GM23338 (cell line): ENCODE results near the gene MYD88. TPM values are rescaled to one million over a fixed set of nuclear protein-coding genes. Genes with fewer than 3 reads are reported as not detected.

Experiments used
- ATAC-seq: fragments of 200-7000 bp; cut with Tn5 transposase; 3 replicates; pipeline ENCODE4 v1.9.1; 2020
- DNase-seq: peaks from one replicate; pipeline ENCODE4 v3.0.0-alpha.2; 2015; ENCODE audit warnings: low spot score
- H2AFZ ChIP-seq: fragments of 200-600 bp; sonication (generic); 2 replicates; pipeline ENCODE4 v1.8.0; 2016; ENCODE audit warnings: antibody characterized with exemption, mild to moderate bottlenecking, moderate library complexity
- H3F3A ChIP-seq: fragments of 200-600 bp; sonication (generic); replicated peaks from 2 replicates; pipeline ENCODE4 v1.8.0; 2017; ENCODE audit warnings: antibody characterized with exemption, mixed run types, low read depth
- H3K27ac ChIP-seq: fragments of 200-600 bp; sonication (generic); 2 replicates; pipeline ENCODE4 v1.6.1; 2016; ENCODE audit warnings: low read depth
- H3K27me3 ChIP-seq: fragments of 200-600 bp; sonication (generic); 2 replicates; pipeline ENCODE4 v1.8.0; 2016; ENCODE audit warnings: mild to moderate bottlenecking, mixed run types, moderate library complexity; ENCODE audit not compliant: insufficient read depth
- H3K36me3 ChIP-seq: fragments of 200-600 bp; sonication (generic); 2 replicates; pipeline ENCODE4 v1.8.0; 2016; ENCODE audit warnings: mild to moderate bottlenecking; ENCODE audit not compliant: insufficient read depth
- H3K4me1 ChIP-seq: fragments of 200-600 bp; sonication (generic); 2 replicates; pipeline ENCODE4 v1.8.0; 2016; ENCODE audit warnings: mild to moderate bottlenecking, moderate library complexity; ENCODE audit not compliant: insufficient read depth
- H3K4me2 ChIP-seq: fragments of 200-600 bp; sonication (generic); 2 replicates; pipeline ENCODE4 v1.7.1; 2017; ENCODE audit warnings: mixed run types
- H3K4me3 ChIP-seq: fragments of 200-600 bp; sonication (generic); 2 replicates; pipeline ENCODE4 v1.6.1; 2016; ENCODE audit warnings: mixed run types
- H3K79me2 ChIP-seq: fragments of 200-600 bp; sonication (generic); replicated peaks from 2 replicates; pipeline ENCODE4 v1.8.0; 2017; ENCODE audit warnings: mild to moderate bottlenecking; ENCODE audit not compliant: insufficient read depth
- H3K9me2 ChIP-seq: fragments of 200-600 bp; sonication (generic); 2 replicates; pipeline ENCODE4 v1.8.0; 2017; ENCODE audit not compliant: insufficient read depth
- H4K20me1 ChIP-seq: fragments of 200-600 bp; sonication (generic); replicated peaks from 2 replicates; pipeline ENCODE4 v1.8.0; 2017; ENCODE audit warnings: mild to moderate bottlenecking; ENCODE audit not compliant: insufficient read depth
- H3K27ac Mint-ChIP-seq: 2 replicates; pipeline ENCODE4 v1.8.0; 2020; ENCODE audit warnings: inconsistent platforms, mild to moderate bottlenecking, moderate library complexity, mixed read lengths
- H3K27me3 Mint-ChIP-seq: 3 replicates; pipeline ENCODE4 v1.8.0; 2022; ENCODE audit warnings: low read depth, mild to moderate bottlenecking, moderate library complexity, mixed read lengths, inconsistent platforms; ENCODE audit not compliant: insufficient read depth, poor library complexity
- H3K36me3 Mint-ChIP-seq: 3 replicates; pipeline ENCODE4 v1.8.0; 2021; ENCODE audit warnings: low read depth, mild to moderate bottlenecking, inconsistent platforms, moderate library complexity, mixed read lengths
- H3K4me1 Mint-ChIP-seq: 3 replicates; pipeline ENCODE4 v1.8.0; 2020; ENCODE audit warnings: mild to moderate bottlenecking, inconsistent platforms, mixed read lengths
- H3K4me3 Mint-ChIP-seq: 3 replicates; pipeline ENCODE4 v1.8.0; 2021; ENCODE audit warnings: moderate library complexity, mild to moderate bottlenecking, inconsistent platforms, mixed read lengths
- H3K9me3 Mint-ChIP-seq: 3 replicates; pipeline ENCODE4 v1.8.0; 2020; ENCODE audit warnings: moderate library complexity, mild to moderate bottlenecking, inconsistent platforms, mixed read lengths
- CREB1 ChIP-seq: fragments of 250-450 bp; sonication (Bioruptor Pico); IDR thresholded peaks from 2 replicates; pipeline ENCODE4 v1.5.0; 2020; ENCODE audit warnings: low read depth, mild to moderate bottlenecking, moderate library complexity
- EZH2 ChIP-seq: fragments of 200-600 bp; sonication (generic); IDR thresholded peaks from one replicate; pipeline ENCODE4 v1.8.0; 2017; ENCODE audit warnings: antibody characterized with exemption, mild to moderate bottlenecking, low read depth; ENCODE audit not compliant: unreplicated experiment
- EZH2phosphoT487 ChIP-seq: fragments of 200-600 bp; sonication (generic); IDR thresholded peaks from one replicate; pipeline ENCODE4 v1.8.1; 2018; ENCODE audit warnings: antibody characterized with exemption; ENCODE audit not compliant: unreplicated experiment
- JUNB ChIP-seq: IDR thresholded peaks from one replicate; pipeline ENCODE4 v1.6.1; 2016; ENCODE audit warnings: antibody characterized with exemption; ENCODE audit not compliant: unreplicated experiment
- REST ChIP-seq: IDR thresholded peaks from one replicate; pipeline ENCODE4 v1.6.1; 2018; ENCODE audit warnings: antibody characterized with exemption; ENCODE audit not compliant: unreplicated experiment
- STAT1 ChIP-seq: IDR thresholded peaks from one replicate; pipeline ENCODE4 v1.6.1; 2016; ENCODE audit warnings: antibody characterized with exemption; ENCODE audit not compliant: unreplicated experiment
- ZNF114 ChIP-seq: fragments of 250-450 bp; sonication (Bioruptor Pico); IDR thresholded peaks from 2 replicates; pipeline ENCODE4 v1.5.0; 2020; ENCODE audit warnings: mild to moderate bottlenecking, moderate library complexity
- polyA plus RNA-seq: library from polyadenylated mRNA; unstranded; fragments of >200 nt; fragmentation: Nextera tagmentation; extraction: Ambion mirVana; gene quantifications from 2 replicates; pipeline ENCODE4 v1.2.1, GENCODE V29; 2016
- total RNA-seq: library from RNA; depleted of rRNA; stranded (reverse); fragments of >200 nt; shearing (Covaris generic); gene quantifications from 2 replicates; pipeline ENCODE4 v1.2.3, GENCODE V29; 2014
- TF ChIP-seq, protein P1 (sequence below): fragments of 250-450 bp; sonication (Bioruptor Pico); IDR thresholded peaks from 2 replicates; pipeline ENCODE4 v1.5.0; 2020; ENCODE audit warnings: mild to moderate bottlenecking, moderate library complexity

The MYD88 gene
- total and polyA plus RNA-seq, 2 experiments from 2014 or later = 15.5 to 26.0 TPM

DNA sequence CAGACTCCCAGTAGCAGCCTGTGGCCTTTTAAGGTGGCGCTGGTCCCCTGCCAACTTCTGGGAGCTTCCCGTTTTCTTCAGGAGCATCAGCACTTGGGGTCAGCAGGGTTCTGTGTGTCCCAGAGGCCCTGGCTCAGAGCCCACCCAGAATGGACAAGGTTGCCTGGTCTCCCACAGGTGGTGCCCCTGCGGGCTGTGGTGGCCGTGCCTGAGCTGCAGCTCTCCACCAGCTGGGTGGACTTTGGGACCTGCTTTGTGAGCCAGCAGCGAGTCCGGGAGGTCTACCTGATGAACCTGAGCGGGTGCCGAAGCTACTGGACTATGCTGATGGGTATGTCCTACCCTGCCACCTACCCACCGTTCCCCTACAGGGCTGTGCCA is 17.0 kb upstream of the MYD88 start:
- H3K9me3 Mint-ChIP-seq = no peaks in the 10 kb centered on the region; the same call in 2 of the 3 replicates
- H3K27ac Mint-ChIP-seq = no peak overlapping the region
- H3K4me3 Mint-ChIP-seq = no peak overlapping the region
- Histone ChIP-seq H3K4me2 (no peak overlapping the region), H3K79me2 (no peaks in the 10 kb centered on the region), H3K9me2 (no peaks in the 10 kb centered on the region), H4K20me1 (no peaks in the 10 kb centered on the region; the same call in 1 of the 2 replicates), H3K36me3 (peaks cover 9% of the 10 kb centered on the region), H3K27me3 (no peaks in the 10 kb centered on the region), H3F3A (no peaks in the 10 kb centered on the region), H3K4me1 (no peaks in the 10 kb centered on the region), H3K27ac (no peak overlapping the region), H2AFZ (no peak overlapping the region), H3K4me3 (no peak overlapping the region)
- H3K4me1 Mint-ChIP-seq = no peaks in the 10 kb centered on the region
- ATAC-seq (no peak), DNase-seq (no peak)
- H3K27me3 Mint-ChIP-seq = peaks cover 10% of the 10 kb centered on the region
- H3K36me3 Mint-ChIP-seq = peaks cover 40% of the 10 kb centered on the region
- TF ChIP-seq, protein P1, sequence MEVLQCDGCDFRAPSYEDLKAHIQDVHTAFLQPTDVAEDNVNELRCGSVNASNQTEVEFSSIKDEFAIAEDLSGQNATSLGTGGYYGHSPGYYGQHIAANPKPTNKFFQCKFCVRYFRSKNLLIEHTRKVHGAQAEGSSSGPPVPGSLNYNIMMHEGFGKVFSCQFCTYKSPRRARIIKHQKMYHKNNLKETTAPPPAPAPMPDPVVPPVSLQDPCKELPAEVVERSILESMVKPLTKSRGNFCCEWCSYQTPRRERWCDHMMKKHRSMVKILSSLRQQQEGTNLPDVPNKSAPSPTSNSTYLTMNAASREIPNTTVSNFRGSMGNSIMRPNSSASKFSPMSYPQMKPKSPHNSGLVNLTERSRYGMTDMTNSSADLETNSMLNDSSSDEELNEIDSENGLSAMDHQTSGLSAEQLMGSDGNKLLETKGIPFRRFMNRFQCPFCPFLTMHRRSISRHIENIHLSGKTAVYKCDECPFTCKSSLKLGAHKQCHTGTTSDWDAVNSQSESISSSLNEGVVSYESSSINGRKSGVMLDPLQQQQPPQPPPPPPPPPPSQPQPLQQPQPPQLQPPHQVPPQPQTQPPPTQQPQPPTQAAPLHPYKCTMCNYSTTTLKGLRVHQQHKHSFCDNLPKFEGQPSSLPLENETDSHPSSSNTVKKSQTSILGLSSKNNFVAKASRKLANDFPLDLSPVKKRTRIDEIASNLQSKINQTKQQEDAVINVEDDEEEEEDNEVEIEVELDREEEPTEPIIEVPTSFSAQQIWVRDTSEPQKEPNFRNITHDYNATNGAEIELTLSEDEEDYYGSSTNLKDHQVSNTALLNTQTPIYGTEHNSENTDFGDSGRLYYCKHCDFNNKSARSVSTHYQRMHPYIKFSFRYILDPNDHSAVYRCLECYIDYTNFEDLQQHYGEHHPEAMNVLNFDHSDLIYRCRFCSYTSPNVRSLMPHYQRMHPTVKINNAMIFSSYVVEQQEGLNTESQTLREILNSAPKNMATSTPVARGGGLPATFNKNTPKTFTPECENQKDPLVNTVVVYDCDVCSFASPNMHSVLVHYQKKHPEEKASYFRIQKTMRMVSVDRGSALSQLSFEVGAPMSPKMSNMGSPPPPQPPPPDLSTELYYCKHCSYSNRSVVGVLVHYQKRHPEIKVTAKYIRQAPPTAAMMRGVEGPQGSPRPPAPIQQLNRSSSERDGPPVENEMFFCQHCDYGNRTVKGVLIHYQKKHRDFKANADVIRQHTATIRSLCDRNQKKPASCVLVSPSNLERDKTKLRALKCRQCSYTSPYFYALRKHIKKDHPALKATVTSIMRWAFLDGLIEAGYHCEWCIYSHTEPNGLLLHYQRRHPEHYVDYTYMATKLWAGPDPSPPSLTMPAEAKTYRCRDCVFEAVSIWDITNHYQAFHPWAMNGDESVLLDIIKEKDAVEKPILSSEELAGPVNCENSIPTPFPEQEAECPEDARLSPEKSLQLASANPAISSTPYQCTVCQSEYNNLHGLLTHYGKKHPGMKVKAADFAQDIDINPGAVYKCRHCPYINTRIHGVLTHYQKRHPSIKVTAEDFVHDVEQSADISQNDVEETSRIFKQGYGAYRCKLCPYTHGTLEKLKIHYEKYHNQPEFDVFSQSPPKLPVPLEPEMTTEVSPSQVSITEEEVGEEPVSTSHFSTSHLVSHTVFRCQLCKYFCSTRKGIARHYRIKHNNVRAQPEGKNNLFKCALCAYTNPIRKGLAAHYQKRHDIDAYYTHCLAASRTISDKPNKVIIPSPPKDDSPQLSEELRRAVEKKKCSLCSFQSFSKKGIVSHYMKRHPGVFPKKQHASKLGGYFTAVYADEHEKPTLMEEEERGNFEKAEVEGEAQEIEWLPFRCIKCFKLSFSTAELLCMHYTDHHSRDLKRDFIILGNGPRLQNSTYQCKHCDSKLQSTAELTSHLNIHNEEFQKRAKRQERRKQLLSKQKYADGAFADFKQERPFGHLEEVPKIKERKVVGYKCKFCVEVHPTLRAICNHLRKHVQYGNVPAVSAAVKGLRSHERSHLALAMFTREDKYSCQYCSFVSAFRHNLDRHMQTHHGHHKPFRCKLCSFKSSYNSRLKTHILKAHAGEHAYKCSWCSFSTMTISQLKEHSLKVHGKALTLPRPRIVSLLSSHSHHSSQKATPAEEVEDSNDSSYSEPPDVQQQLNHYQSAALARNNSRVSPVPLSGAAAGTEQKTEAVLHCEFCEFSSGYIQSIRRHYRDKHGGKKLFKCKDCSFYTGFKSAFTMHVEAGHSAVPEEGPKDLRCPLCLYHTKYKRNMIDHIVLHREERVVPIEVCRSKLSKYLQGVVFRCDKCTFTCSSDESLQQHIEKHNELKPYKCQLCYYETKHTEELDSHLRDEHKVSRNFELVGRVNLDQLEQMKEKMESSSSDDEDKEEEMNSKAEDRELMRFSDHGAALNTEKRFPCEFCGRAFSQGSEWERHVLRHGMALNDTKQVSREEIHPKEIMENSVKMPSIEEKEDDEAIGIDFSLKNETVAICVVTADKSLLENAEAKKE (CRISPR knock-in tag) = no peak
- no peak for TF ChIP-seq JUNB
- TF ChIP-seq ZNF114 (CRISPR knock-in tag) = no peak
- TF ChIP-seq EZH2phosphoT487 = no peak
- TF ChIP-seq EZH2 = no peak
- no peak for TF ChIP-seq CREB1 (CRISPR knock-in tag)
- no peak for TF ChIP-seq STAT1
- TF ChIP-seq REST = no peak
